OCI-LY1 (cell line): ENCODE measurements around the gene SH3BGRL3.

Source experiments
- H2AFZ ChIP-seq: fragments of 200-600 bp; sonication (generic), shearing (Covaris generic); 2 replicates; pipeline ENCODE4 v1.6.0; 2014; ENCODE audit warnings: antibody characterized with exemption, mild to moderate bottlenecking, low read length
- H3F3A ChIP-seq: fragments of 200-600 bp; sonication (generic), shearing (Covaris generic); 2 replicates; pipeline ENCODE4 v1.6.0; 2014; ENCODE audit warnings: mild to moderate bottlenecking, antibody characterized with exemption, low read length, moderate library complexity; ENCODE audit not compliant: insufficient read depth
- H3K27ac ChIP-seq: fragments of 200-600 bp; sonication (generic); 2 replicates; pipeline ENCODE4 v1.5.1; 2014; ENCODE audit warnings: low read length, mixed run types, mild to moderate bottlenecking, low read depth; ENCODE audit not compliant: poor library complexity, severe bottlenecking
- H3K27me3 ChIP-seq: fragments of 200-600 bp; sonication (generic); 2 replicates; pipeline ENCODE4 v1.6.0; 2014; ENCODE audit warnings: antibody characterized with exemption, mild to moderate bottlenecking, low read length, moderate library complexity; ENCODE audit not compliant: insufficient read depth
- H3K36me3 ChIP-seq: fragments of 200-600 bp; sonication (generic); 2 replicates; pipeline ENCODE4 v1.6.1; 2014; ENCODE audit warnings: mild to moderate bottlenecking, antibody characterized with exemption, low read length, moderate library complexity, mixed read lengths; ENCODE audit not compliant: insufficient read depth
- H3K4me1 ChIP-seq: fragments of 200-600 bp; sonication (generic); 2 replicates; pipeline ENCODE4 v1.5.1; 2014; ENCODE audit warnings: mild to moderate bottlenecking, low read length, moderate library complexity; ENCODE audit not compliant: insufficient read depth, severe bottlenecking
- H3K4me2 ChIP-seq: fragments of 200-600 bp; sonication (generic), shearing (Covaris generic); 2 replicates; pipeline ENCODE4 v1.6.1; 2014; ENCODE audit warnings: low read length
- H3K4me3 ChIP-seq: fragments of 200-600 bp; sonication (generic); 2 replicates; pipeline ENCODE4 v1.5.1; 2014; ENCODE audit warnings: low read length, low read depth, mild to moderate bottlenecking, mixed read lengths; ENCODE audit not compliant: poor library complexity, severe bottlenecking
- H3K79me2 ChIP-seq: fragments of 200-600 bp; shearing (Covaris generic); 2 replicates; pipeline ENCODE4 v1.6.1; 2016; ENCODE audit warnings: mixed run types, low read length, mixed read lengths; ENCODE audit not compliant: insufficient read depth
- H3K9ac ChIP-seq: fragments of 200-600 bp; sonication (generic), shearing (Covaris generic); 2 replicates; pipeline ENCODE4 v1.6.1; 2014; ENCODE audit warnings: mild to moderate bottlenecking, low read length, mixed read lengths
- H3K9me2 ChIP-seq: fragments of 200-600 bp; sonication (generic), shearing (Covaris generic); 2 replicates; pipeline ENCODE4 v1.6.1; 2014; ENCODE audit warnings: low read depth, mild to moderate bottlenecking, low read length, mixed read lengths
- H3K9me3 ChIP-seq: fragments of 200-600 bp; shearing (Covaris generic); 2 replicates; pipeline ENCODE4 v1.6.1; 2014; ENCODE audit warnings: low read length, mixed read lengths
- H4K20me1 ChIP-seq: fragments of 200-600 bp; sonication (generic), shearing (Covaris generic); 2 replicates; pipeline ENCODE4 v1.6.0; 2016; ENCODE audit warnings: mild to moderate bottlenecking, low read length; ENCODE audit not compliant: insufficient read depth
- EZH2 ChIP-seq: fragments of 200-600 bp; sonication (generic), shearing (Covaris generic); IDR thresholded peaks from 2 replicates; pipeline ENCODE4 v1.8.0; 2017; ENCODE audit warnings: borderline replicate concordance, mixed run types, mild to moderate bottlenecking, antibody characterized with exemption, low read length, moderate library complexity, mixed read lengths
- TF ChIP-seq, protein P1 (sequence below): fragments of 200-600 bp; sonication (generic), shearing (Covaris generic); IDR thresholded peaks from 2 replicates; pipeline ENCODE4 v1.5.1; 2017; ENCODE audit warnings: mild to moderate bottlenecking, antibody characterized with exemption, low read length, moderate library complexity, mixed read lengths

Gene SH3BGRL3

GRCh38 chr1:26283871-26284596 lies 4.1 kb downstream of the SH3BGRL3 start:
- H3K9ac ChIP-seq, result peak overlapping the region; percentile 3; the same call in 1 of the 2 replicates
- TF ChIP-seq, protein P1, sequence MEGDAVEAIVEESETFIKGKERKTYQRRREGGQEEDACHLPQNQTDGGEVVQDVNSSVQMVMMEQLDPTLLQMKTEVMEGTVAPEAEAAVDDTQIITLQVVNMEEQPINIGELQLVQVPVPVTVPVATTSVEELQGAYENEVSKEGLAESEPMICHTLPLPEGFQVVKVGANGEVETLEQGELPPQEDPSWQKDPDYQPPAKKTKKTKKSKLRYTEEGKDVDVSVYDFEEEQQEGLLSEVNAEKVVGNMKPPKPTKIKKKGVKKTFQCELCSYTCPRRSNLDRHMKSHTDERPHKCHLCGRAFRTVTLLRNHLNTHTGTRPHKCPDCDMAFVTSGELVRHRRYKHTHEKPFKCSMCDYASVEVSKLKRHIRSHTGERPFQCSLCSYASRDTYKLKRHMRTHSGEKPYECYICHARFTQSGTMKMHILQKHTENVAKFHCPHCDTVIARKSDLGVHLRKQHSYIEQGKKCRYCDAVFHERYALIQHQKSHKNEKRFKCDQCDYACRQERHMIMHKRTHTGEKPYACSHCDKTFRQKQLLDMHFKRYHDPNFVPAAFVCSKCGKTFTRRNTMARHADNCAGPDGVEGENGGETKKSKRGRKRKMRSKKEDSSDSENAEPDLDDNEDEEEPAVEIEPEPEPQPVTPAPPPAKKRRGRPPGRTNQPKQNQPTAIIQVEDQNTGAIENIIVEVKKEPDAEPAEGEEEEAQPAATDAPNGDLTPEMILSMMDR, result no peak
- TF ChIP-seq EZH2, result no peak
- H3K9me3 ChIP-seq, result no peaks in the 10 kb centered on the region
- peaks cover 20% of the 10 kb centered on the region; the same call in 1 of the 2 replicates for H3F3A ChIP-seq
- no peak overlapping the region for H2AFZ ChIP-seq
- no peak overlapping the region; the same call in 1 of the 2 replicates for H3K4me2 ChIP-seq
- H3K27me3 ChIP-seq, result no peaks in the 10 kb centered on the region
- H3K27ac ChIP-seq, result peak overlapping the region; percentile 100
- no peaks in the 10 kb centered on the region for H3K79me2 ChIP-seq
- peaks cover 83% of the 10 kb centered on the region for H3K4me1 ChIP-seq
- H3K4me3 ChIP-seq, result no peak overlapping the region
- no peaks in the 10 kb centered on the region for H3K9me2 ChIP-seq
- H4K20me1 ChIP-seq, result no peaks in the 10 kb centered on the region
- H3K36me3 ChIP-seq, result peaks cover 21% of the 10 kb centered on the region; the same call in 1 of the 2 replicates

GRCh38 chr1:26284597-26285347 lies 4.9 kb downstream of the SH3BGRL3 start:
- Histone ChIP-seq H3K27me3 (no peaks in the 10 kb centered on the region), H4K20me1 (no peaks in the 10 kb centered on the region), H3K9me3 (no peaks in the 10 kb centered on the region), H3K79me2 (no peaks in the 10 kb centered on the region), H3K4me2 (peak overlapping the region; percentile 21; the same call in 1 of the 2 replicates), H2AFZ (no peak overlapping the region), H3F3A (peaks cover 20% of the 10 kb centered on the region; the same call in 1 of the 2 replicates), H3K9ac (peak overlapping the region; percentile 36; the same call in 1 of the 2 replicates), H3K27ac (peak overlapping the region; percentile 100), H3K4me3 (no peak overlapping the region), H3K36me3 (peaks cover 21% of the 10 kb centered on the region; the same call in 1 of the 2 replicates), H3K9me2 (no peaks in the 10 kb centered on the region), H3K4me1 (peaks cover 84% of the 10 kb centered on the region)
- TF ChIP-seq, protein P1, result peak; percentile 95
- TF ChIP-seq EZH2, result no peak

- Histone ChIP-seq H2AFZ (no peak overlapping the region), H4K20me1 (no peaks in the 10 kb centered on the region), H3F3A (peaks cover 25% of the 10 kb centered on the region; the same call in 1 of the 2 replicates), H3K9me2 (no peaks in the 10 kb centered on the region), H3K9ac (peak overlapping the region; percentile 36; the same call in 1 of the 2 replicates), H3K79me2 (no peaks in the 10 kb centered on the region), H3K9me3 (no peaks in the 10 kb centered on the region), H3K36me3 (peaks cover 21% of the 10 kb centered on the region; the same call in 1 of the 2 replicates), H3K4me2 (peak overlapping the region; percentile 16; the same call in 1 of the 2 replicates), H3K4me3 (no peak overlapping the region), H3K27ac (peak overlapping the region; percentile 100), H3K27me3 (no peaks in the 10 kb centered on the region), H3K4me1 (peaks cover 86% of the 10 kb centered on the region)
- TF ChIP-seq EZH2, result no peak
- TF ChIP-seq, protein P1, result peak; percentile 77
Observed at GRCh38 chr1:26285366-26286063, 5.6 kb downstream of the SH3BGRL3 start.
